Large intestine (tissue), 12 donors: ENCODE data around the gene FNIP2. TPM values are rescaled to one million over a fixed set of nuclear protein-coding genes. Genes with fewer than 3 reads are reported as not detected.

ENCODE experiments used
- DNase-seq, 2 donors: peaks; one replicate each; pipeline versions ENCODE4 v3.0.0 to v3.0.0-alpha.2; 2013
- H3K27ac ChIP-seq: one replicate; pipeline ENCODE4 v1.5.1; 2013; ENCODE audit warnings: low read length
- H3K27me3 ChIP-seq: 2 replicates; pipeline ENCODE4 v1.6.1; 2013; ENCODE audit warnings: low read length; ENCODE audit not compliant: control insufficient read depth, insufficient read depth
- H3K36me3 ChIP-seq: 2 replicates; pipeline ENCODE4 v1.6.1; 2013; ENCODE audit warnings: low read length; ENCODE audit not compliant: control insufficient read depth, insufficient read depth
- H3K4me1 ChIP-seq: one replicate; pipeline ENCODE4 v1.6.1; 2013; ENCODE audit warnings: low read length; ENCODE audit not compliant: control insufficient read depth, insufficient read depth
- H3K4me3 ChIP-seq: one replicate; pipeline ENCODE4 v1.5.1; 2013; ENCODE audit warnings: low read length
- H3K9me3 ChIP-seq: one replicate; pipeline ENCODE4 v1.6.1; 2013; ENCODE audit warnings: mild to moderate bottlenecking, low read depth, low read length, moderate library complexity; ENCODE audit not compliant: control insufficient read depth
- WGBS: methylation state at CpG from one replicate; pipeline ENCODE4 v1.1.5; 2013; ENCODE audit warnings: low lambda C conversion rate; ENCODE audit not compliant: insufficient coverage; 5-methylcytosine and 5-hydroxymethylcytosine counted together
- long read RNA-seq, 11 donors: transcript quantifications; one replicate each; lab custom pipeline, GENCODE V29; 2026
- polyA plus RNA-seq: library from polyadenylated mRNA; unstranded; fragments of 120-200 nt; gene quantifications from one replicate; pipeline ENCODE4 v1.2.1, GENCODE V29; 2013

The FNIP2 gene
- 28.1 TPM for polyA plus RNA-seq
- long read RNA-seq, donor 1, result 0 reads
- long read RNA-seq, donor 2, full-length matches to known transcripts, result 2 of 2 reads
- long read RNA-seq, donor 2, partial matches to known transcripts, result 0 of 2 reads
- long read RNA-seq, donor 2, other reads (novel, unspliced or antisense), result 0 of 2 reads
- long read RNA-seq, donor 3, full-length matches to known transcripts, result 5 of 12 reads
- long read RNA-seq, donor 3, partial matches to known transcripts, result 7 of 12 reads
- long read RNA-seq, donor 3, other reads (novel, unspliced or antisense), result 0 of 12 reads
- long read RNA-seq, donor 4, result 0 reads
- long read RNA-seq, donor 5, full-length matches to known transcripts, result 2 of 7 reads
- long read RNA-seq, donor 5, partial matches to known transcripts, result 5 of 7 reads
- long read RNA-seq, donor 5, other reads (novel, unspliced or antisense), result 0 of 7 reads
- long read RNA-seq, donor 6, partial matches to known transcripts, result 16 of 17 reads
- long read RNA-seq, donor 6, other reads (novel, unspliced or antisense), result 0 of 17 reads
- long read RNA-seq, donor 7, partial matches to known transcripts, result 10 of 10 reads
- long read RNA-seq, donor 7, other reads (novel, unspliced or antisense), result 0 of 10 reads
- long read RNA-seq, donor 8, full-length matches to known transcripts, result 2 of 2 reads
- long read RNA-seq, donor 8, partial matches to known transcripts, result 0 of 2 reads
- long read RNA-seq, donor 8, other reads (novel, unspliced or antisense), result 0 of 2 reads
- long read RNA-seq, donor 9, partial matches to known transcripts, result 0 of 1 reads
- long read RNA-seq, donor 9, other reads (novel, unspliced or antisense), result 0 of 1 reads
- long read RNA-seq, donor 10, result 0 reads
- long read RNA-seq, donor 11, result 0 reads

DNA sequence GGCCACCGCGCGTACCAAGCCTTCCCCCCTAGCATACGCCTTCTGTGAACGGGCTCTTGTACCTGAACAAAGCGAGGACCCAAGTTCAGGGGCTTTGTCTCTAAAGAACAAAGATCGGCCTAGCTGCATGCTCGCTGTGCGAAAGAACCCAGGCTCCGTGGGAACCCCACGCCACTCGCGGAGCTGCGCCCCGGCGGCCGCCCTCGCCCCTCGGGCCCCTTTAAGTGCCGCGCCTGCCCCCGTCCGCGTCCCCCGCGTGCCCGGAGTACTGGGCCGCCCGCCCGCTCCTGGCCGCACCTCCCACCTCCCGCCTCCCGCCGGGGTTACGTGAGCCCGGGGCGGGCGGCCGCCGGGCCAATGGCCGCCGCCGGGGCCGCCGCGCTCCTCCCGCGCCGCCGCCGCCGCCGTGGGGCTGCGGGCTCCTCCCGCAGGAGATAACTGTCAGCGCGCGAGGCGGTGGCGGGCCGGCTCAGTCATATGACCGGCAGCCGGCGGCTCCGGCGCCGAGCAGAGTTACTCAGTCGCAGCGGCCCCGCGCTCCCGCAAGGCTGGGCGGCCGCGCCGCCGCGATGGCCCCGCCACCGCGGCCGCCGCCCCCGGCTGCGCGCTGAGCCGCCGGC lies at the start of gene FNIP2:
Gene FNIP2 (plus strand): TSS at position 472 of the 620 bp plus-strand sequence. CDS start 187 bp downstream, outside the sequence.
- no CpG with 5 or more reads among the region's 88 CpGs for WGBS
- peaks cover 4% of the 10 kb centered on the region for H3K4me1 ChIP-seq
- H3K4me3 ChIP-seq, result peak within 1 kb of the TSS; percentile 88
- no peaks in the 10 kb centered on the region for H3K9me3 ChIP-seq
- no peaks in the 10 kb centered on the region for H3K36me3 ChIP-seq
- DNase-seq, result peak; percentile 62 to 89
- no peaks in the 10 kb centered on the region for H3K27me3 ChIP-seq
- H3K27ac ChIP-seq, result peak within 1 kb of the TSS; percentile 69

DNA sequence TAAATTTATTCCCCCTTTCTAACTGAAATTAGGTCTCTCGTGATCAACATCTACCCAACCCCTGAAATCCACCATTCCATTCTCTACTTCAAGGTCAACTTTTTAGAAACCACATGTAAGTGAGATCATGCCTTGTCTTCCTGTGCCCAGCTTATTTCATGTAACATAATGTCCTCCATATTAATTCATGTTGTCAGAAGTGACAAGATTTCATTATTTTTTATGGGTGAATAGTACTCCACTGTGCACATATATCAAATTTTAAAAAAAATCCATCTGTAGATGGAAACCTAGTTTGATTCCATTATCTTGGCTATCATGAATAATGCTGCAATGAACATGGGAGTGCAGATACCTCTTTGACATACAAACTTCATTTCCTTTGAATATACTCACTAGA lies 47.1 kb upstream of the FNIP2 start:
- peak overlapping the region; percentile 84 for H3K4me3 ChIP-seq
- H3K27me3 ChIP-seq, result no peaks in the 10 kb centered on the region
- DNase-seq, result no peak
- H3K9me3 ChIP-seq, result no peaks in the 10 kb centered on the region
- H3K36me3 ChIP-seq, result peaks cover 33% of the 10 kb centered on the region
- H3K27ac ChIP-seq, result peak overlapping the region; percentile 90
- 83% methylated on average over 1 of the region's 1 CpG for WGBS
- no peaks in the 10 kb centered on the region for H3K4me1 ChIP-seq

DNA sequence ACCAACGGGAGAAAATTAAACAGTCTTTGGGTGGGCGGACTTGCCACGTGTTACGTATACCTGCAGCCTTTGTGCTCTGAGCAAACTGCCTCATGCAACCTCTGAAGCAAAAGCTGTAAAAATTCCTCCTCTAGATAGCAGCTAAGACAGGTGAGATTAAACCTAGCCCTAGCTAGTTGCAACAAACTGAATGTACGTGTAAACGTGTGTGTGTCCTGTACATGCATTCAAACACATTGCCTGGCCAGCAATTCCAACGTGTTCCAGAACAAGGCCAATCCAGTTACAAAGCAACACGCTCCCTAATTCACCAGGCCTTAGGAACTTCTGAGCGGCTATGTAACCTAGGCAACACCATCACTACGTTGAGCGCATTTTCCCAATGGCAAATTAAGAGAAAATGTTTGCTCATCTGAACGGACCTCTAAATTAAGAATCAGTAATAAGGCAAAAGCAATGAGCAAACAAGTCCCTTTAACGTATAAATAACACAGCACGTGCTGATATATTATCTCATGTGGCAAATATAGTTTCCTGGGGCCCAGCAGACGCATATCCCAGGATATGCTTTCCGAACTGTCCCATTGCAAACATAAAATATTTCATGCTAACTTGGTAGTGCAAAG lies 46.4 kb upstream of the FNIP2 start:
- peak overlapping the region; percentile 90 for H3K27ac ChIP-seq
- peak; percentile 81 to 91 for DNase-seq

GRCh38 chr4:158722917-158723793 lies 45.7 kb upstream of the FNIP2 start, which contains the start of gene PPID:
Gene PPID, minus strand, starts transcription at chr4:158723396. Its CDS starts 108 bp downstream, at chr4:158723288.
- H3K4me3 ChIP-seq, result peak within 1 kb of the TSS; percentile 84
- no peaks in the 10 kb centered on the region for H3K9me3 ChIP-seq
- no CpG with 5 or more reads among the region's 65 CpGs for WGBS
- peak; percentile 81 to 93 for DNase-seq
- no peaks in the 10 kb centered on the region for H3K4me1 ChIP-seq
- H3K27ac ChIP-seq, result peak within 1 kb of the TSS; percentile 90
- no peaks in the 10 kb centered on the region for H3K27me3 ChIP-seq
- peaks cover 20% of the 10 kb centered on the region for H3K36me3 ChIP-seq

More for the DNA sequence above, 46.4 kb upstream of the FNIP2 start:
- Histone ChIP-seq H3K27me3 (no peaks in the 10 kb centered on the region), H3K36me3 (peaks cover 28% of the 10 kb centered on the region), H3K4me3 (peak overlapping the region; percentile 84), H3K4me1 (no peaks in the 10 kb centered on the region), H3K9me3 (no peaks in the 10 kb centered on the region)
- WGBS, result 0% methylated on average over 1 of the region's 16 CpGs

GRCh38 chr4:158724637-158725036 lies 44.2 kb upstream of the FNIP2 start:
- 97% methylated on average over 3 of the region's 4 CpGs for WGBS
- H3K27me3 ChIP-seq, result no peaks in the 10 kb centered on the region
- H3K4me1 ChIP-seq, result no peaks in the 10 kb centered on the region
- H3K27ac ChIP-seq, result no peak overlapping the region
- no peaks in the 10 kb centered on the region for H3K9me3 ChIP-seq
- DNase-seq, result no peak
- peaks cover 8% of the 10 kb centered on the region for H3K36me3 ChIP-seq
- H3K4me3 ChIP-seq, result no peak overlapping the region

- H3K4me3 ChIP-seq, result no peak overlapping the region
- H3K4me1 ChIP-seq, result no peaks in the 10 kb centered on the region
- DNase-seq, result no peak
- H3K36me3 ChIP-seq, result no peaks in the 10 kb centered on the region
- H3K9me3 ChIP-seq, result no peaks in the 10 kb centered on the region
- WGBS, result no CpG with 5 or more reads among the region's 6 CpGs
- no peak overlapping the region for H3K27ac ChIP-seq
- no peaks in the 10 kb centered on the region for H3K27me3 ChIP-seq
These were observed 42.2 kb upstream of the FNIP2 start for GRCh38 chr4:158726633-158727032.

DNA sequence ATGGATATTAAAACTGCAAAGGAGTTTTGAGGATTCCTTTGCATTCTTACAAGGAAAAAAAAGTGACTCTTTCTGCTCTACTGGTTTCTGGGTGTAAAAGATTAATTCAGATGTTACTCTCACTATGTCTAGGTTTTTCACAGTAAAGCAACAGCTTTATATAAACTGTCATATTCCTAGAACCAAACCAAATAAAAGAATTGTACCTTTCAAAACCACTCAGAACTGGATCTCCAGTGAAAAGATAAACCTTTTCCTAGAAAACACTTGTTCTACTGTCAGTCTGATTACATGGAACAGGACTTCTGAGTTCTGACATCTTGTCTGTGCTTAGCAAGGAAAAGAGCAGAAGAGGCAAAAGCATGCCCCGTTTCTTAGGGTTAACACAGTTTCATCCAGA lies 40.6 kb upstream of the FNIP2 start:
- no peaks in the 10 kb centered on the region for H3K9me3 ChIP-seq
- DNase-seq, result no peak
- no peak overlapping the region for H3K27ac ChIP-seq
- no peaks in the 10 kb centered on the region for H3K4me1 ChIP-seq
- H3K4me3 ChIP-seq, result no peak overlapping the region
- no CpG with 5 or more reads among the region's 1 CpG for WGBS
- H3K36me3 ChIP-seq, result no peaks in the 10 kb centered on the region
- no peaks in the 10 kb centered on the region for H3K27me3 ChIP-seq

- peak; percentile 33 to 44 for DNase-seq
- no peaks in the 10 kb centered on the region for H3K27me3 ChIP-seq
- H3K4me3 ChIP-seq, result no peak overlapping the region
- no peak overlapping the region for H3K27ac ChIP-seq
- no peaks in the 10 kb centered on the region for H3K9me3 ChIP-seq
- no peaks in the 10 kb centered on the region for H3K36me3 ChIP-seq
- no CpG with 5 or more reads among the region's 5 CpGs for WGBS
- no peaks in the 10 kb centered on the region for H3K4me1 ChIP-seq
These were observed 38.9 kb upstream of the FNIP2 start for GRCh38 chr4:158729716-158730559.

GRCh38 chr4:158738866-158739265 lies 30.0 kb upstream of the FNIP2 start:
- 90% methylated on average over 2 of the region's 2 CpGs for WGBS
- no peaks in the 10 kb centered on the region for H3K4me1 ChIP-seq
- H3K27ac ChIP-seq, result no peak overlapping the region
- H3K4me3 ChIP-seq, result no peak overlapping the region
- H3K27me3 ChIP-seq, result no peaks in the 10 kb centered on the region
- no peaks in the 10 kb centered on the region for H3K36me3 ChIP-seq
- DNase-seq, result no peak
- H3K9me3 ChIP-seq, result no peaks in the 10 kb centered on the region
